ENCODE data around the gene LUZP2. TPM values are rescaled to one million over a fixed set of nuclear protein-coding genes. Genes with fewer than 3 reads are reported as not detected.

Gene LUZP2
- total RNA-seq, 2 donors from 2014 or later, result not detected

DNA sequence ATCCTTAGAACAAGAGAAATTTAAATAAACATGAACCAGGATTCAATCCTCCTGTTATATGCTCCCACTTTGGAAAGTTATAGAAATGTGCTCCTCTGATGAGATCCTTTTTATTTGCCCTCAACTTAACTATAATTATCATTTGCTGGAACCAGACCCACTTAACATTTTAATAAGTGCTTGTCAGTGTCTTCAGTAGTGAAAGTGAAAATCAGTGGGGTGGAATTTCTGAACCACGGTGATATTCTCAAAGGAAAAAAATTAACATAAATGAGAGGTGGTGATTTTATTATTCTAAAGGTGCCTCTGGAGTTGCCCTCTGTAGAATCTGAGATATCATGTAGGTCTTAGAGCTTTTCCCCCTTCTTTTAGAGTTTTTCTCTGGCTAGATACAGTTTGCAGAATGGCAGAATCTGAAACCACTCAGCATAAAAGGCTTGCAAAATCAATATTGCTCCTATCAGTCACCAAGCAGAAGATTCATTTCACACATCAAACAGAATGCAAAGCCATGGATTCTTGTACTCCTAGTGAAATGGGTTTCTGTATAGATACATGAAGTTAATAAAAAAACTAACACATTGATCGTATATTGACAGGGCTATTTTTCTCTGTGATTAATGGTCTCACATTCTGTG lies 213.2 kb downstream of the LUZP2 start:
- DNase-seq, result no peak
- Mint-ChIP-seq H3K9me3 (peaks cover 5 to 6% of the 10 kb centered on the region in 2 donors), H3K27ac (no peak overlapping the region), H3K36me3 (ENCODE audit: insufficient read depth in 2 of 2) (peaks cover 0 to 3% of the 10 kb centered on the region in 2 donors), H3K4me3 (no peak overlapping the region), H3K4me1 (ENCODE audit: low read depth) (no peaks in the 10 kb centered on the region), H3K27me3 (ENCODE audit: low read depth) (no peaks in the 10 kb centered on the region)
- no peak for ATAC-seq (replicated peaks in 1 of 2)

DNA sequence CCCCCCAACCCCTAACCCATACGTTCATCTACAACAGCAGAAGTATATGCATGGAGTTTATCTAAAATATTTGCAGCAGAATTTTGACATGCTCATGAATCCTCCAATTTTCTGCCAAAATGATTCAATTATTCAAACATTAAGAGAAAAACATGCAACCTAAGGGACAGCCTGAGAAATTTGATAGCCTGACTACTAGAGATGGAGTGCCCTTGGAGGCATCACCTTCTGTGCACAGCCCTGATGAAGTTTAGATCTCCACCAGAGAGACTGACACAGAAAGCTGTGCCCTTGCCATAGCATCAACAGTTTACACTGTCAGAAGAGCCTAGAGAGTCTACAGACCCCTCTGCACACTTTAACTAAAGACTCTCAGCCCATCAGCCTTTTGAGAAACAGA lies 217.7 kb downstream of the LUZP2 start:
- Mint-ChIP-seq H3K27ac (no peak overlapping the region), H3K9me3 (peaks cover 8 to 10% of the 10 kb centered on the region in 2 donors), H3K4me1 (ENCODE audit: low read depth) (no peaks in the 10 kb centered on the region), H3K36me3 (ENCODE audit: insufficient read depth in 2 of 2) (no peaks in the 10 kb centered on the region), H3K27me3 (ENCODE audit: low read depth) (no peaks in the 10 kb centered on the region), H3K4me3 (no peak overlapping the region)
- DNase-seq (no peak), ATAC-seq (replicated peaks in 1 of 2) (no peak)

DNA sequence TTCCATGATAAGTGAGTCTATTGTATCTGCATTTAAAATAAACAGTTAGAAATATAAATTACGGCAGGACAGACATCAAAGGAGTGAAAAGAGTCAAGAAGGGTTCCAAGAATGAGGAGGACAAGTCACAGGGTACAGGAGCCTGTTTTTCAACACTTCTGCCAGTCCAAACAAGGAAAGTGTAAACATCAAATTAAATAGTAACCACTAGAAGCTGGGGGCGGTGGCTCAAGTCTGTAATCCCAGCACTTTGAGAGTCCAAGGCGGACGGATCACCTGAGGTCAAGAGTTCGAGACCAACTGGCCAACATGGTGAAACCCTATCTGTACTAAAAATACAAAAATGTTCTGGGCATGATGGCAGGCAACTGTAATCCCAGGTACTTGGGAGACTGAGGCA lies 219.6 kb downstream of the LUZP2 start:
- peaks cover 8 to 10% of the 10 kb centered on the region in 2 donors for H3K9me3 Mint-ChIP-seq
- H3K4me3 Mint-ChIP-seq, result no peak overlapping the region
- H3K36me3 Mint-ChIP-seq (ENCODE audit: insufficient read depth in 2 of 2), result no peaks in the 10 kb centered on the region
- no peaks in the 10 kb centered on the region for H3K27me3 Mint-ChIP-seq (ENCODE audit: low read depth)
- ATAC-seq (replicated peaks in 1 of 2) (no peak), DNase-seq (no peak)
- no peaks in the 10 kb centered on the region for H3K4me1 Mint-ChIP-seq (ENCODE audit: low read depth)
- no peak overlapping the region for H3K27ac Mint-ChIP-seq

DNA sequence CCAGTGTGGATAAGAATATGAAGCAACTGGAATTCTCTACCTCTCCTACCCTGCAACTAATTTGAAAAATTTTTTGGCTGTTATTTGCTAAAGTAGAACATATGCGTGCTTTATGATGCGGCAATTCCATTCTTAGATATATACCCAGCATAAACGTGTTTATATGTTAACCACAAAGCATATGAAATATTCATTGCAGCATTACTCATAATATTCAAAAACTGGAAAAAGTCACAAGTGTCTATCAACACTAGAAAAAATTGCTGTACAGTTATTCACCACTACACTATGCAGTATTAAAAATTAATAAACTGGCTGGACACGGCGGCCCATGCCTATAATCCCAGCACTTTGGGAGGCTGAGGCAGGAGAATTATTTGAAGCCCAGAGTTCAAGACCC lies 226.4 kb downstream of the LUZP2 start:
- ATAC-seq (replicated peaks in 1 of 2), result no peak
- Mint-ChIP-seq H3K27me3 (ENCODE audit: low read depth) (no peaks in the 10 kb centered on the region), H3K4me1 (ENCODE audit: low read depth) (no peaks in the 10 kb centered on the region), H3K36me3 (ENCODE audit: insufficient read depth in 2 of 2) (no peaks in the 10 kb centered on the region), H3K27ac (no peak overlapping the region), H3K9me3 (peaks cover 5 to 8% of the 10 kb centered on the region in 2 donors), H3K4me3 (no peak overlapping the region)
- DNase-seq, result no peak

DNA sequence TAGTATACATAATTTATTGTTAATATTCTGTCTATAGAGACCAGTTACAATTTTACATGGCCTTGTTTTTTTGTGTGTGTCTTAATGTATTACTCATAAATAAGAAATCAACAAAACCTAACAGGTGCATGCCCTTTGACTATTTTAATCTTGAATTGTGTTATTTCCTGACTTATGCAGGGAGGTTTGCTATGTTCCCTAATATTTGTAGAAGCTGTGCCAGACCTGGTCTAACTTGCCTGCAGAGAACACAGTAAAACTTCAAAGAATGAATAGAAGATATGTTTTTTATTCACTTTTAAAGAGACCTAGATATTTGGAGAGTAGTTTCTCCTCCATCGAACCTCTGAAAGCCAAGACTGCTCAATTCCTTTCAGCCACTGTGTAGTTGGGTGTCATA lies 234.7 kb downstream of the LUZP2 start:
- H3K9me3 Mint-ChIP-seq, result peaks cover 11 to 13% of the 10 kb centered on the region in 2 donors
- no peak overlapping the region for H3K4me3 Mint-ChIP-seq
- no peaks in the 10 kb centered on the region for H3K4me1 Mint-ChIP-seq (ENCODE audit: low read depth)

DNA sequence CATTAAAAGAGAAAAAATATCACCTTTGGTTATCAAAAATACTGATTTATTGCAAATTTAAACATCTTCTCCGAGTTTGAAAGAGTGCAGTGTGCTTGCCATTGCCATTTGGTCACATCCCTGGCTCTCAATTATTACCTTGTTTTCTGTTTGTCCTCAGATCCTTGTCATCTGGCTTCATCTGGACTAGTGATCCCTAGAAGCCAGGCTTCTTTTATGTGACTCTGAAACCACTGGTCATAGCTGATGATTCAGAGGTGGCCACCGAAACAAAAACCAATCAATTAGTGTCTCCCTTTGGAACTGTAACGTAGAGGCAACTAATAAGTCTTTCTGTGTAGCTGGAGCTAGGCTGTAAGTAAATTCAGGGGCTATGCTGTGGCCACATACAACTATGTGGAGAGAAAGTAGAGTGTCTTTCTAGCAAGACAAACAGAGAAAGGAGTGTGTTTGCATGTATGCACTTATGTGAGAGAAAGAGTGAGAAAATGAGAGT lies 237.9 kb downstream of the LUZP2 start:
- Mint-ChIP-seq H3K27ac (no peak overlapping the region), H3K27me3 (ENCODE audit: low read depth) (no peaks in the 10 kb centered on the region), H3K4me1 (ENCODE audit: low read depth) (no peaks in the 10 kb centered on the region), H3K9me3 (peaks cover 13 to 15% of the 10 kb centered on the region in 2 donors), H3K4me3 (no peak overlapping the region), H3K36me3 (ENCODE audit: insufficient read depth in 2 of 2) (peaks cover 0 to 2% of the 10 kb centered on the region in 2 donors)
- no peak for DNase-seq
- no peak for ATAC-seq (replicated peaks in 1 of 2)

More for the DNA sequence above, 234.7 kb downstream of the LUZP2 start:
- DNase-seq (no peak), ATAC-seq (replicated peaks in 1 of 2) (no peak)
- H3K27me3 Mint-ChIP-seq (ENCODE audit: low read depth), result no peaks in the 10 kb centered on the region
- H3K27ac Mint-ChIP-seq, result no peak overlapping the region
- H3K36me3 Mint-ChIP-seq (ENCODE audit: insufficient read depth in 2 of 2), result no peaks in the 10 kb centered on the region

DNA sequence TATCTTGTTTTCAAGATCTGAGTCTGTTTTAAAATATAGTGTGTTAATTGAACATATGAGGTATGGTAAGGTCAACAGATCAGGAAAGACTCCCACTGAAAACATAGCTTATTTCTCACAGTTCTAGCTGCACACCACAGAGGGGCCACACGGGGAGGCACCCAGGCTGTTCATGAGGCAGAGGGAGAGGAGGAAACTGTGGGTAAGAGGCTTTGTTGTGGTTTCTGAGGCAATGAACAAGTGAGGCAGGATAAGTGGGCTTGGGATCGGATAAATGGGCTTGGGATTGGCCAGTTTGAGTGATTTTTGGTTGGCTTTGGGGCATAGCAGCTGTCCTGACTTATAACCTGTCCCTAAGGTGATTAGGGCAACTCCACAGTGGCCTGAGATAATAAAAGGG lies 242.1 kb downstream of the LUZP2 start:
- DNase-seq (no peak), ATAC-seq (replicated peaks in 1 of 2) (no peak)
- Mint-ChIP-seq H3K9me3 (peaks cover 9 to 10% of the 10 kb centered on the region in 2 donors), H3K4me1 (ENCODE audit: low read depth) (no peaks in the 10 kb centered on the region), H3K27ac (no peak overlapping the region), H3K27me3 (ENCODE audit: low read depth) (no peaks in the 10 kb centered on the region), H3K36me3 (ENCODE audit: insufficient read depth in 2 of 2) (peaks cover 0 to 2% of the 10 kb centered on the region in 2 donors), H3K4me3 (no peak overlapping the region)

DNA sequence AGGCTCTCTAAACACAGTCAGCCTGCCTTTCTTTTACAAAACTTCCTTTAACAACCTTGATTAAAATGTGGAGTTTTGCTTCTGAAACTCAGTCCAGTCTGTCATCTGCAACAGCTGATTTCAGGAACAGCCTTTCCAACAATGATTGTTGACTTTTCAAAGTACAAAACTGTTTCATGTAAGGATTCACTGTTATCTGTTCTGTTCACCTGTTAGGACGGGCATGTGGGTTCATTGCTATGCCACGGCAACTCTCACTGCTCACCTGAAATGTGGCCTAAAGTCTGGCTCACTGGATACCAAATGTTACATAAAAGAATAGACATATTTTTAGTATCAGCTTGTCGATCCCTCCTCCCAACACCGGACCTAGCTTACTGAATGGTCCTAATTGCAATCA lies 242.8 kb downstream of the LUZP2 start:
- H3K27ac Mint-ChIP-seq, result no peak overlapping the region
- no peaks in the 10 kb centered on the region for H3K27me3 Mint-ChIP-seq (ENCODE audit: low read depth)
- ATAC-seq (replicated peaks in 1 of 2) (no peak), DNase-seq (no peak)
- peaks cover 0 to 2% of the 10 kb centered on the region in 2 donors for H3K36me3 Mint-ChIP-seq (ENCODE audit: insufficient read depth in 2 of 2)
- no peak overlapping the region for H3K4me3 Mint-ChIP-seq
- no peaks in the 10 kb centered on the region for H3K4me1 Mint-ChIP-seq (ENCODE audit: low read depth)
- peaks cover 13 to 15% of the 10 kb centered on the region in 2 donors for H3K9me3 Mint-ChIP-seq

DNA sequence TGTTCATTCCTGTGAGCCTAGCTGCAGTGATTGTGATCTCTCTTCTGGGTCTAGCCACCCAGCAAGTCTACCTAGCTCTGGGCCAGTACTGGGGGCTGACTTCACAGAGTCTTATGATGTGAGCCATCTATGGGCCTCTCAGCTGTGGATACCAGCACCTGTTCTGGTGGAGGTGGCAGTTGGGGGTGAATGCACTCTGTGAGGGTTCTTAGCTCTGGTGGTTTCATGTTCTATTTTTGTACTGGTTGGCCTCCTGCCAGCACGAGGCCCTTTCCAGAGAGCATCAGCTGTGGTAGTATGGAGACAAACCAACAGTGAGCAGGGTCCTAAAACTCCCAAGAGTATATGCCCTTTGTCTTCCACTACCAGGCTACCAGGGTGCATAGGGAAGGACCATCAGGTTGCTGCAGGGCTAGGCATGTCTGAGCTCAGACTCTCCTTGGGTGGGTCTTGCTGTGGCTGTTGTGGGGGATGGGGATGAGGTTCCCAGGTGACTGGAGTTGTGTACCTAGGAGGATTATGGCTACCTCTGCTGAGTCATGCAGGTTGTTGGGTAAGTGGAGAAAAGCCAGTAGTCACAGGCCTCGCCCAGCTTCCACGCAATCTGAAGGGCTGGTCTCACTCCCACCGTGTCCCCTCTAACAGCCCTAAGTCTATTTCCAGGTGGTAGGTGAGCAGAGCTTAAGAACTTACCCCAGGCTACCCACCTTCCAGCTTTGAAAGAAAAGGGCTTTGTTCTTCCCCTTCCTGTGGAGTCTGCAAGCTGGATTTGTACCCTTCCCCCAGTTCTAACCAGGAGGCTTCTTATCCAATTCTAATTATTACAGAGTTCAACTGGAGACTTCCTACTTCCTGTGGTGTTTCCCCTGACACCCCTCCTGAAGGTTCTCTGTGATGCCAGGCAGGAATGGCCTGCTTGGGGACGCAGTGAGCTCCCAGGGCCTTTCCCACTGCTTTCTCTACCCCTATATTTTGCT lies 250.7 kb downstream of the LUZP2 start:
- ATAC-seq (replicated peaks in 1 of 2), result no peak
- Mint-ChIP-seq H3K27me3 (ENCODE audit: low read depth) (no peaks in the 10 kb centered on the region), H3K36me3 (ENCODE audit: insufficient read depth in 2 of 2) (peaks cover 0 to 1% of the 10 kb centered on the region in 2 donors), H3K4me3 (no peak overlapping the region), H3K27ac (no peak overlapping the region), H3K4me1 (ENCODE audit: low read depth) (no peaks in the 10 kb centered on the region), H3K9me3 (peaks cover 5 to 15% of the 10 kb centered on the region in 2 donors)
- DNase-seq, result no peak

DNA sequence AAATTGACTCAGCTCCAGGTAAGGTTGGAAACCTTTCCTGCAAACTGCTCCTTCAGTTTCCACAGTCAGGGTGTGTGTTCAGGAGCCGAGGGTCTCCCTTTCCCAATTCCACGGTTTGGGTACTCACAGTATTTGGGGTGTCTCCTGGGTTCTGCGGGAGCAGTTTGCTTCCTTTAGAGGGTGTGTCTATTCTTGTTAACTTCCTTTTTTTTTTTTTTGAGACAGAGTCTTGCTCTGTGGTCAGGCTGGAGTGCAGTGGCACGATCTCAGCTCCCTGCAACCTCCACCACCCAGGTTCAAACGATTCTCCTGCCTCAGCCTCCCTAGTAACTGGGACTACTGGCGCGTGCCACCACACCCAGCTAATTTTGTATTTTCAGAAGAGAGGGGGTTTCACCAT lies 251.4 kb downstream of the LUZP2 start:
- no peak overlapping the region for H3K27ac Mint-ChIP-seq
- H3K36me3 Mint-ChIP-seq (ENCODE audit: insufficient read depth in 2 of 2), result peaks cover 0 to 1% of the 10 kb centered on the region in 2 donors
- no peak for DNase-seq
- peaks cover 5 to 15% of the 10 kb centered on the region in 2 donors for H3K9me3 Mint-ChIP-seq
- no peaks in the 10 kb centered on the region for H3K4me1 Mint-ChIP-seq (ENCODE audit: low read depth)
- H3K27me3 Mint-ChIP-seq (ENCODE audit: low read depth), result no peaks in the 10 kb centered on the region
- no peak for ATAC-seq (replicated peaks in 1 of 2)
- H3K4me3 Mint-ChIP-seq, result no peak overlapping the region

DNA sequence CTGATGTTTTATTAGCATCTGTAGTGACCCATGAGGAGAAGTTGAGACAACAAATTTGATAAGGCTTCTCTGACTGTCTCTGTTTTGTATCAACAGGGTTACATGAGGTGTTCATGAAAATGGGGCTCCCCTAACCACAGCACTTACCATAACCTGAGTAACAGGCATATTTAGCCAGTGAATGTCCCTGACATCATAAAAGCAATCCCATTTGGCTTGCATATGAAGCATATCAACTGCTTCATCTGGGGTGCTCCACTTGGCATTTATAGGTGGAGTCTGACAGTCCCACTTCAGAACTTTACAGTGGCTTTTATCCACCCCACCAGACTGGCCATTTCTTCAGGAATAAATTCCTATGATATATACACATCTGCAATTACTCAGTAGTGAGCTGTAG lies 257.6 kb downstream of the LUZP2 start:
- no peak for DNase-seq
- no peak overlapping the region for H3K27ac Mint-ChIP-seq
- no peaks in the 10 kb centered on the region for H3K4me1 Mint-ChIP-seq (ENCODE audit: low read depth)
- no peak overlapping the region for H3K4me3 Mint-ChIP-seq
- peaks cover 0 to 4% of the 10 kb centered on the region in 2 donors for H3K9me3 Mint-ChIP-seq
- H3K27me3 Mint-ChIP-seq (ENCODE audit: low read depth), result no peaks in the 10 kb centered on the region
- no peak for ATAC-seq (replicated peaks in 1 of 2)
- H3K36me3 Mint-ChIP-seq (ENCODE audit: insufficient read depth in 2 of 2), result no peaks in the 10 kb centered on the region

DNA sequence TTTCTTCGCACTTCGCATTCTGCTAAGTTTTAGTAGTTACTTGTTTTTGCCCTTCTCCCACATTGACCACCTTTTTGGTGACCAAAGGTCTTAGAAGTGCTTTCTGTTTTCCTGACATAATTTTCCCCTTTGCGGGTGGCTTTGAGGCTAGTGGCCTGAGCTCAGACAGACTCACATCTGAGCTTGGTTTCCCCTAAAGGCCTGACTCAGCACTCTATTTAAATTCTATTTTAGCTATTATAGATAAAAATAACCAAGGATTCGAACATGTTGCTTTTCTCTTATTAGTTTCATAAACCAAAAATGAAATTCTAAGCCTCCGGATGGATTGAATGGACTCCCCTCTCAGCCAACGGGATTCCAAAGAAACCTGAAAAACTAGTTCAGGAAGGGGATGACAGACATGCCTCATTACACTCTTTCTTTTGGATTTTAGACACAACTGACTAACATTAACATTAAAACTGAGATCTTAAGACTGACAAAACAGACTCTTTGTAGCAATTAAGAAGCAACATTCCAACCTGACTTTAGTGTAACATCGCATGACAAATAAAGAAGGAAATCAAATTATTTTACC lies 258.5 kb downstream of the LUZP2 start:
- no peaks in the 10 kb centered on the region for H3K36me3 Mint-ChIP-seq (ENCODE audit: insufficient read depth in 2 of 2)
- ATAC-seq (replicated peaks in 1 of 2) (no peak), DNase-seq (no peak)
- H3K27me3 Mint-ChIP-seq (ENCODE audit: low read depth), result no peaks in the 10 kb centered on the region
- no peak overlapping the region for H3K27ac Mint-ChIP-seq
- no peaks in the 10 kb centered on the region for H3K4me1 Mint-ChIP-seq (ENCODE audit: low read depth)
- no peak overlapping the region for H3K4me3 Mint-ChIP-seq
- H3K9me3 Mint-ChIP-seq, result peaks cover 0 to 9% of the 10 kb centered on the region in 2 donors

DNA sequence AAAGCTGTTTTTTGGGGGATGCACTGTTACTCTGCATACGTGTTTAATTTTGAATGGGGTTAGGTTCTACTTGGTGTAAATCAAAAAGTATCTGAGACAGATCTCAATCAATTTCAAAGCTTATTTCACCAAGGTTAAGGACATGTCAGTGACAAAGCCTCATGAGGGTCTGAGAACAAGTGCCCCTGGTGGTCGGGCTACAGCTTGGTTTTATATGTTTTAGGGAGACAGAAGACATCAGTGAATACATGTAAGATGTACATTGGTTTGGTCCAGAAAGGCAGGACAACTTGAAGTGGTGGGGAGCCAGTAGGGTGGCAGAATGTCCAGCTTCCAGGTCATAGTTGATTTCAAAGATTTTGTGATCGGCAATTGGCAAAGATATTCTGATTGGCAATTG lies 262.9 kb downstream of the LUZP2 start:
- no peak for DNase-seq
- Mint-ChIP-seq H3K27me3 (ENCODE audit: low read depth) (no peaks in the 10 kb centered on the region), H3K36me3 (ENCODE audit: insufficient read depth in 2 of 2) (no peaks in the 10 kb centered on the region), H3K9me3 (peaks cover 0 to 5% of the 10 kb centered on the region in 2 donors), H3K4me1 (ENCODE audit: low read depth) (no peaks in the 10 kb centered on the region), H3K4me3 (no peak overlapping the region), H3K27ac (no peak overlapping the region)
- ATAC-seq (replicated peaks in 1 of 2), result no peak
